HEK293 (cell line): Measurements from ENCODE around the gene NIPSNAP3A.

Experiments
- KLF16 ChIP-seq: fragments of 450-650 bp; formaldehyde crosslinking; IDR thresholded peaks from 2 replicates; pipeline ENCODE4 v1.5.1; 2017; ENCODE audit warnings: missing biosample characterization, missing genetic modification characterization
- ZNF157 ChIP-seq: fragments of 450-650 bp; formaldehyde crosslinking; IDR thresholded peaks from 2 replicates; pipeline ENCODE4 v1.5.1; 2016; ENCODE audit warnings: missing biosample characterization, missing genetic modification characterization
- ZNF274 ChIP-seq, 2 experiments: fragments of 200-500 bp in 1 of 2; fragments of 450-650 bp in 1 of 2; sonication (Bioruptor generic) in 1 of 2; formaldehyde crosslinking in 1 of 2; IDR thresholded peaks; 2 replicates each; pipeline versions ENCODE4 v1.5.1 to v1.6.1; 2014 to 2016; ENCODE audit warnings: borderline replicate concordance in 1 of 2, inconsistent platforms in 1 of 2, low read length in 1 of 2, missing biosample characterization in 1 of 2, missing genetic modification characterization in 1 of 2
- ZNF324 ChIP-seq: fragments of 450-650 bp; formaldehyde crosslinking; IDR thresholded peaks from 2 replicates; pipeline ENCODE4 v1.5.1; 2016; ENCODE audit warnings: missing biosample characterization, missing genetic modification characterization
- TF ChIP-seq, protein P1 (sequence below): fragments of 450-650 bp; formaldehyde crosslinking; IDR thresholded peaks from 2 replicates; pipeline ENCODE4 v1.5.1; 2016; ENCODE audit warnings: missing biosample characterization, missing genetic modification characterization
- TF ChIP-seq, protein P2 (sequence below): fragments of 450-650 bp; formaldehyde crosslinking; IDR thresholded peaks from 2 replicates; pipeline ENCODE4 v1.5.1; 2016; ENCODE audit warnings: missing biosample characterization, missing genetic modification characterization
- TF ChIP-seq, protein P3 (sequence below): fragments of 450-650 bp; formaldehyde crosslinking; IDR thresholded peaks from 2 replicates; pipeline ENCODE4 v1.5.1; 2016; ENCODE audit warnings: missing biosample characterization, missing genetic modification characterization

DNA sequence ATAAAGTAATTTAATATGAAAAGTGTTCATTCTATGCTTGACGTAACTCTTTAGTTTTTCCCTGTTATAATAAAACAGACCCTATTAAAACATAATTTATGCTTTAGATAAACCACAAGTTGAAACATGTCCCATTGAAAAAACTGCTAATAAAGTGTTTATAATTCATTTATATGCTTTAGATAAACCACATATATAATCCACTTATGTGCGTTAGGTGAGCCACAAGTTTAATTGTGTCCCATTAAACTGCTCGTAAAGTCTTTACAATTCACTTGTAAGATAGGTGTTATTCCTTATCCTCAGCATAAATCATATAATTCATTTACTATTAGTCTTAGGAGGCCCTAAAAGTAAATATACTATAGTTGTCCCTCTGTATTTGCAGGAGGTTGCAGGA is 20.0 kb downstream of the NIPSNAP3A start:
- TF ChIP-seq ZNF324 (tag by site-specific recombination) (no peak), ZNF274 (IDR thresholded peaks at IDR 0.05; ENCODE audit: low read length) (no peak), ZNF274 (tag by site-specific recombination; IDR thresholded peaks at IDR 0.05; ENCODE audit: borderline replicate concordance) (no peak), KLF16 (tag by site-specific recombination) (0 out of 2 replicates have a peak, but pooled peaks have one; percentile 30), ZNF157 (no peak)
- TF ChIP-seq, protein P1, sequence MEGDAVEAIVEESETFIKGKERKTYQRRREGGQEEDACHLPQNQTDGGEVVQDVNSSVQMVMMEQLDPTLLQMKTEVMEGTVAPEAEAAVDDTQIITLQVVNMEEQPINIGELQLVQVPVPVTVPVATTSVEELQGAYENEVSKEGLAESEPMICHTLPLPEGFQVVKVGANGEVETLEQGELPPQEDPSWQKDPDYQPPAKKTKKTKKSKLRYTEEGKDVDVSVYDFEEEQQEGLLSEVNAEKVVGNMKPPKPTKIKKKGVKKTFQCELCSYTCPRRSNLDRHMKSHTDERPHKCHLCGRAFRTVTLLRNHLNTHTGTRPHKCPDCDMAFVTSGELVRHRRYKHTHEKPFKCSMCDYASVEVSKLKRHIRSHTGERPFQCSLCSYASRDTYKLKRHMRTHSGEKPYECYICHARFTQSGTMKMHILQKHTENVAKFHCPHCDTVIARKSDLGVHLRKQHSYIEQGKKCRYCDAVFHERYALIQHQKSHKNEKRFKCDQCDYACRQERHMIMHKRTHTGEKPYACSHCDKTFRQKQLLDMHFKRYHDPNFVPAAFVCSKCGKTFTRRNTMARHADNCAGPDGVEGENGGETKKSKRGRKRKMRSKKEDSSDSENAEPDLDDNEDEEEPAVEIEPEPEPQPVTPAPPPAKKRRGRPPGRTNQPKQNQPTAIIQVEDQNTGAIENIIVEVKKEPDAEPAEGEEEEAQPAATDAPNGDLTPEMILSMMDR, result no peak
- TF ChIP-seq, protein P2, sequence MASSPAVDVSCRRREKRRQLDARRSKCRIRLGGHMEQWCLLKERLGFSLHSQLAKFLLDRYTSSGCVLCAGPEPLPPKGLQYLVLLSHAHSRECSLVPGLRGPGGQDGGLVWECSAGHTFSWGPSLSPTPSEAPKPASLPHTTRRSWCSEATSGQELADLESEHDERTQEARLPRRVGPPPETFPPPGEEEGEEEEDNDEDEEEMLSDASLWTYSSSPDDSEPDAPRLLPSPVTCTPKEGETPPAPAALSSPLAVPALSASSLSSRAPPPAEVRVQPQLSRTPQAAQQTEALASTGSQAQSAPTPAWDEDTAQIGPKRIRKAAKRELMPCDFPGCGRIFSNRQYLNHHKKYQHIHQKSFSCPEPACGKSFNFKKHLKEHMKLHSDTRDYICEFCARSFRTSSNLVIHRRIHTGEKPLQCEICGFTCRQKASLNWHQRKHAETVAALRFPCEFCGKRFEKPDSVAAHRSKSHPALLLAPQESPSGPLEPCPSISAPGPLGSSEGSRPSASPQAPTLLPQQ (tag by site-specific recombination), result no peak
- TF ChIP-seq, protein P3, sequence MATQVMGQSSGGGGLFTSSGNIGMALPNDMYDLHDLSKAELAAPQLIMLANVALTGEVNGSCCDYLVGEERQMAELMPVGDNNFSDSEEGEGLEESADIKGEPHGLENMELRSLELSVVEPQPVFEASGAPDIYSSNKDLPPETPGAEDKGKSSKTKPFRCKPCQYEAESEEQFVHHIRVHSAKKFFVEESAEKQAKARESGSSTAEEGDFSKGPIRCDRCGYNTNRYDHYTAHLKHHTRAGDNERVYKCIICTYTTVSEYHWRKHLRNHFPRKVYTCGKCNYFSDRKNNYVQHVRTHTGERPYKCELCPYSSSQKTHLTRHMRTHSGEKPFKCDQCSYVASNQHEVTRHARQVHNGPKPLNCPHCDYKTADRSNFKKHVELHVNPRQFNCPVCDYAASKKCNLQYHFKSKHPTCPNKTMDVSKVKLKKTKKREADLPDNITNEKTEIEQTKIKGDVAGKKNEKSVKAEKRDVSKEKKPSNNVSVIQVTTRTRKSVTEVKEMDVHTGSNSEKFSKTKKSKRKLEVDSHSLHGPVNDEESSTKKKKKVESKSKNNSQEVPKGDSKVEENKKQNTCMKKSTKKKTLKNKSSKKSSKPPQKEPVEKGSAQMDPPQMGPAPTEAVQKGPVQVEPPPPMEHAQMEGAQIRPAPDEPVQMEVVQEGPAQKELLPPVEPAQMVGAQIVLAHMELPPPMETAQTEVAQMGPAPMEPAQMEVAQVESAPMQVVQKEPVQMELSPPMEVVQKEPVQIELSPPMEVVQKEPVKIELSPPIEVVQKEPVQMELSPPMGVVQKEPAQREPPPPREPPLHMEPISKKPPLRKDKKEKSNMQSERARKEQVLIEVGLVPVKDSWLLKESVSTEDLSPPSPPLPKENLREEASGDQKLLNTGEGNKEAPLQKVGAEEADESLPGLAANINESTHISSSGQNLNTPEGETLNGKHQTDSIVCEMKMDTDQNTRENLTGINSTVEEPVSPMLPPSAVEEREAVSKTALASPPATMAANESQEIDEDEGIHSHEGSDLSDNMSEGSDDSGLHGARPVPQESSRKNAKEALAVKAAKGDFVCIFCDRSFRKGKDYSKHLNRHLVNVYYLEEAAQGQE (tag by site-specific recombination), result no peak
